ENCODE data around the gene CTNNA2. TPM values are rescaled to one million over a fixed set of nuclear protein-coding genes. Genes with fewer than 3 reads are reported as not detected.

The CTNNA2 gene
- total and polyA plus RNA-seq, 9 of the 15 experiments (the other 6 are each of a cell fraction or from before 2014, with no cell fraction given): 0.03 to 0.40 (median 0.15) TPM

DNA sequence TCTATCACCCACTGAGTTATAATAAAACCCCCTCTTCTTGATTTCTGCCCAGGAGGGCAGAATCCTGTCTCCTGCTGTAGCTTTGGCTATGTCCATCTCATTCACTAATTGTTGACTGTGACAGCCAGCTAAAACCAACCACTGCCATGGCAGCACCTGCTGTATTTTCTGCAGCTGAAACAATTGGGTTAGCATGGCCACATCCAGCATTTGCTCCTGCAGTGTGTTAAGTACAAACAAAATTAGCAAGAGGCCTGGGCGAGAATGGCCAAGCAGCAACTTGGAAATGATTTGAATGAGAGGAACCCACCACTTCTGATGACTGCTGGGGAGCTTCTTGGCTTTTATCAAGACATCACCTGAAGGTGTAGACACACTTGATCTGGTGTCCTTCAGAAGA is 881.1 kb downstream of the CTNNA2 start (continued):
- TF ChIP-seq, protein P1, sequence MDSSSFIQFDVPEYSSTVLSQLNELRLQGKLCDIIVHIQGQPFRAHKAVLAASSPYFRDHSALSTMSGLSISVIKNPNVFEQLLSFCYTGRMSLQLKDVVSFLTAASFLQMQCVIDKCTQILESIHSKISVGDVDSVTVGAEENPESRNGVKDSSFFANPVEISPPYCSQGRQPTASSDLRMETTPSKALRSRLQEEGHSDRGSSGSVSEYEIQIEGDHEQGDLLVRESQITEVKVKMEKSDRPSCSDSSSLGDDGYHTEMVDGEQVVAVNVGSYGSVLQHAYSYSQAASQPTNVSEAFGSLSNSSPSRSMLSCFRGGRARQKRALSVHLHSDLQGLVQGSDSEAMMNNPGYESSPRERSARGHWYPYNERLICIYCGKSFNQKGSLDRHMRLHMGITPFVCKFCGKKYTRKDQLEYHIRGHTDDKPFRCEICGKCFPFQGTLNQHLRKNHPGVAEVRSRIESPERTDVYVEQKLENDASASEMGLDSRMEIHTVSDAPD (CRISPR knock-in tag; IDR thresholded peaks at IDR 0.05): no peak
- no peak for TF ChIP-seq BHLHE40 (IDR thresholded peaks at IDR 0.05; ENCODE audit: low read length)

DNA sequence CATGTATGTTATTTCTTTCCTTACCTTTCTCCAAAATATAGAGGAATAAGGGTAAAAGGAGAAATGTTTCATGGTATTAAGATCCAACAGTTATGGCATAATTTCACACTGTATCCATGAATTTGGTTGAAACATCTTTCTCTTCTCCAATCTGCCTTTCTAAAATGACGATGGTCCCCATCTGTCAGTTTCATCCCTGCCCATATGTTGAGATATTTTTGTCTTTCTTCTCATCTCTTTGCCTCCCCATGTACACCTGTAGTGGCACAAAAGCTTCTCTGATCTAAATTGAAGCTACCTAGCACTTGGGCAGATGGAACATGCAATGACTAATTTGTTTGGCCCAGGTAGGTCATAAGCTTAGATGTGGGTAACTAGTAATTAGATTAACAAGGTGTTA is 882.4 kb downstream of the CTNNA2 start:
- DNase-seq (ENCODE audit: extremely low read depth in 1 of 4, low spot score in 3 of 4): no peak
- intact Hi-C loops (cut with micrococcal nuclease): no loop called here
- no TSS peak for BruUV-seq (replicated peaks)
- no peaks in the 10 kb centered on the region for H3K27me3 ChIP-seq (ENCODE audit: control insufficient read depth in 2 of 2, insufficient read depth in 2 of 2, low read length in 2 of 2)
- WGBS (ENCODE audit: insufficient coverage, low coverage, missing lambda C conversion rate): 8% methylated on average over 1 of the region's 1 CpG
- in situ Hi-C loops (cut with MboI): no loop called here
- no peaks in the 10 kb centered on the region for H4K20me1 ChIP-seq (replicated peaks; ENCODE audit: control insufficient read depth, insufficient read depth, low read length)
- no peak for ATAC-seq
- no peak for FAIRE-seq
- H2AFZ ChIP-seq (ENCODE audit: low read depth, low read length): no peak overlapping the region
- H3K9ac ChIP-seq (ENCODE audit: insufficient read depth in 1 of 2, low read depth in 2 of 2, low read length in 2 of 2): no peak overlapping the region
- no peaks in the 10 kb centered on the region for H3K36me3 ChIP-seq (ENCODE audit: control insufficient read depth, insufficient read depth, low read length)
- no peak overlapping the region for H3K4me3 ChIP-seq
- no peak overlapping the region for H3K4me2 ChIP-seq (ENCODE audit: insufficient read depth, low read length)
- no peaks in the 10 kb centered on the region for H3K9me1 ChIP-seq (ENCODE audit: control insufficient read depth, insufficient read depth, low read length)
- TF ChIP-seq WHSC1 (IDR thresholded peaks at IDR 0.05; ENCODE audit: low read length): no peak
- TF ChIP-seq NR1H2 (CRISPR knock-in tag; IDR thresholded peaks at IDR 0.05): no peak
- no peak for TF ChIP-seq MCM7 (IDR thresholded peaks at IDR 0.05)
- no peak for TF ChIP-seq POLR2G (IDR thresholded peaks at IDR 0.05; ENCODE audit: low read depth, low read length)
- TF ChIP-seq, protein P2, sequence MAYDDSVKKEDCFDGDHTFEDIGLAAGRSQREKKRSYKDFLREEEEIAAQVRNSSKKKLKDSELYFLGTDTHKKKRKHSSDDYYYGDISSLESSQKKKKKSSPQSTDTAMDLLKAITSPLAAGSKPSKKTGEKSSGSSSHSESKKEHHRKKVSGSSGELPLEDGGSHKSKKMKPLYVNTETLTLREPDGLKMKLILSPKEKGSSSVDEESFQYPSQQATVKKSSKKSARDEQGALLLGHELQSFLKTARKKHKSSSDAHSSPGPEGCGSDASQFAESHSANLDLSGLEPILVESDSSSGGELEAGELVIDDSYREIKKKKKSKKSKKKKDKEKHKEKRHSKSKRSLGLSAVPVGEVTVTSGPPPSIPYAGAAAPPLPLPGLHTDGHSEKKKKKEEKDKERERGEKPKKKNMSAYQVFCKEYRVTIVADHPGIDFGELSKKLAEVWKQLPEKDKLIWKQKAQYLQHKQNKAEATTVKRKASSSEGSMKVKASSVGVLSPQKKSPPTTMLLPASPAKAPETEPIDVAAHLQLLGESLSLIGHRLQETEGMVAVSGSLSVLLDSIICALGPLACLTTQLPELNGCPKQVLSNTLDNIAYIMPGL (CRISPR knock-in tag; IDR thresholded peaks at IDR 0.05): no peak
- TF ChIP-seq CBX2 (IDR thresholded peaks at IDR 0.05; ENCODE audit: insufficient read depth, low read length, poor library complexity, severe bottlenecking): no peak
- TF ChIP-seq TCF3 (CRISPR knock-in tag; IDR thresholded peaks at IDR 0.05): no peak
- no peak for TF ChIP-seq CBFB (CRISPR knock-in tag; IDR thresholded peaks at IDR 0.05)
- no peak for TF ChIP-seq JUND (IDR thresholded peaks at IDR 0.05; ENCODE audit: borderline replicate concordance, low read depth, low read length)
- TF ChIP-seq JUND (tag; IDR thresholded peaks at IDR 0.05; ENCODE audit: borderline replicate concordance, low read depth, low read length): no peak
- TF ChIP-seq MAFK (IDR thresholded peaks at IDR 0.05; ENCODE audit: low read length): no peak
- no peak for TF ChIP-seq CREM (IDR thresholded peaks at IDR 0.05; ENCODE audit: low read depth)
- no peak for TF ChIP-seq OTX1 (CRISPR knock-in tag; IDR thresholded peaks at IDR 0.05)
- TF ChIP-seq PYGO2 (tag; IDR thresholded peaks at IDR 0.05): no peak
- TF ChIP-seq SRSF1 (IDR thresholded peaks at IDR 0.05; ENCODE audit: low read depth, low read length): no peak
- no peaks in the 10 kb centered on the region for H3K4me1 ChIP-seq (replicated peaks in 1 of 2; ENCODE audit: control insufficient read depth in 2 of 2, insufficient read depth in 2 of 2, low read length in 2 of 2)
- H3K27ac ChIP-seq (ENCODE audit: extremely low read depth, low read depth, low read length): no peak overlapping the region
- H3K79me2 ChIP-seq (ENCODE audit: control insufficient read depth, insufficient read depth, low read length): no peaks in the 10 kb centered on the region
- POLR2A ChIA-PET: interaction anchor here (0.7 kb wide), 1 partner anchor 13 kb away, joined by 3 read pairs; no protein-coding TSS in a partner anchor
- H3K9me3 ChIP-seq (replicated peaks; ENCODE audit: control insufficient read depth, insufficient read depth, low read depth, low read length): no peaks in the 10 kb centered on the region
- CTCF ChIA-PET (ENCODE audit: low intra/inter-chr PET ratio): no interaction called here

All from K562 (cell line).